ENCODE results near the gene ALDH1L2.

Gene ALDH1L2

DNA sequence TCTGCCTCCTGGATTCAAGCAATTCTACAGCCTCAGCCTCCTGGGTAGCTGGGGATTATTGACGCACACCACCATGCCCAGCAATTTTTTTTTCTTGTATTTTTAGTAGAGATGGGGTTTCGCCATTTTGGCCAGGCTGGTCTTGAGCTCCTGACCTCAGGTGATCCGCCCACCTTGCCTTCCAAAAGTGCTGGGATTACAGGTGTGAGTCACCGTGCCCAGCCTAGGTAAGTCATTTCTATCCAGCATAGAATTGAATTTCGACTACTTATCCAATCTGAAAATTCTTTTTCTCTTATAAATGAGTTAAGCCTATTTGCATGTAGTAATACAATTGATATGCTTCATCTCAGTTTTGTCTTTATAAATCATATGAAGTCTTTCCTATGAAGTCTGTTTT lies 111.0 kb downstream of the ALDH1L2 start:
- H4K20me1 ChIP-seq: no peaks in the 10 kb centered on the region; a peak in 1 of 22 replicates
- no peak overlapping the region for H3K27ac ChIP-seq
- H3K36me3 ChIP-seq: no peaks in the 10 kb centered on the region
- H3K9me3 ChIP-seq (replicated peaks in 1 of 11): no peaks in the 10 kb centered on the region
- H3K4me1 ChIP-seq: peaks cover 0 to 40% (median 23%) of the 10 kb centered on the region in 10 experiments; a peak in 13 of 20 replicates
- H3K4me2 ChIP-seq: no peak overlapping the region
- H3K9ac ChIP-seq: no peak overlapping the region
- no peaks in the 10 kb centered on the region for H3K27me3 ChIP-seq
- no peak overlapping the region for H3K4me3 ChIP-seq
- TF ChIP-seq Cebpa-rat (IDR thresholded peaks at IDR 0.05): no peak

DNA sequence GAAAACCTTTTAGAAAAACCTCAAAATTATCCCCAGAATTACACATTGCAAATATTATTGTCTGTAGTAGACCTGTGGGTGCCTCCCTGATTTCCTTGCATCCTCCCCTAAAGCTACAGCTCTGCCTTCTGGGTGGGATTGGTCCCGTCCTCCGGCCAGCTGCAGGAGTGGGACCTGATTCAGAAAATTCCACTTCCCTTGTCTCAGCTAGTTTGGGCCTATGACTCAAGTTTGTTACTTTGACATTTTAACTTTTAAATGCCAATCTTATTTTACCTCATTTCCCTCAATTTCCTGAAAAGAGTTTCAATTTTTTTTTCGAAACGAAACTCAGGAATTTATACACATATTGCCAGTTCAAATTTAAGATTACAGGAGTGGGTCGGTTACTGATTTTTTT lies 113.0 kb downstream of the ALDH1L2 start:
- Histone ChIP-seq H3K27ac (no peak overlapping the region), H3K4me3 (no peak overlapping the region), H3K9me3 (replicated peaks in 1 of 11) (no peaks in the 10 kb centered on the region), H3K4me1 (peaks cover 0 to 30% (median 18%) of the 10 kb centered on the region in 10 experiments; a peak in 13 of 20 replicates), H4K20me1 (no peaks in the 10 kb centered on the region), H3K36me3 (no peaks in the 10 kb centered on the region), H3K9ac (no peak overlapping the region), H3K4me2 (no peak overlapping the region), H3K27me3 (no peaks in the 10 kb centered on the region)
- no peak for TF ChIP-seq Cebpa-rat (IDR thresholded peaks at IDR 0.05)

Measured in BLaER1 treated with 17β-estradiol and CSF1 and Interleukin-3, amounts not matched to agents 10 nM and 100 nM (cell line).